Hematopoietic multipotent progenitor cell treated with erythropoietin and hydrocortisone succinate and interleukin-3 and kit ligand, for 6 days (in vitro differentiated cells): ENCODE measurements around the gene MAG.

Experiments
- DNase-seq: peaks from one replicate; pipeline ENCODE4 v3.0.0-alpha.2; 2015

MAG gene, protein sequence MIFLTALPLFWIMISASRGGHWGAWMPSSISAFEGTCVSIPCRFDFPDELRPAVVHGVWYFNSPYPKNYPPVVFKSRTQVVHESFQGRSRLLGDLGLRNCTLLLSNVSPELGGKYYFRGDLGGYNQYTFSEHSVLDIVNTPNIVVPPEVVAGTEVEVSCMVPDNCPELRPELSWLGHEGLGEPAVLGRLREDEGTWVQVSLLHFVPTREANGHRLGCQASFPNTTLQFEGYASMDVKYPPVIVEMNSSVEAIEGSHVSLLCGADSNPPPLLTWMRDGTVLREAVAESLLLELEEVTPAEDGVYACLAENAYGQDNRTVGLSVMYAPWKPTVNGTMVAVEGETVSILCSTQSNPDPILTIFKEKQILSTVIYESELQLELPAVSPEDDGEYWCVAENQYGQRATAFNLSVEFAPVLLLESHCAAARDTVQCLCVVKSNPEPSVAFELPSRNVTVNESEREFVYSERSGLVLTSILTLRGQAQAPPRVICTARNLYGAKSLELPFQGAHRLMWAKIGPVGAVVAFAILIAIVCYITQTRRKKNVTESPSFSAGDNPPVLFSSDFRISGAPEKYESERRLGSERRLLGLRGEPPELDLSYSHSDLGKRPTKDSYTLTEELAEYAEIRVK

DNA sequence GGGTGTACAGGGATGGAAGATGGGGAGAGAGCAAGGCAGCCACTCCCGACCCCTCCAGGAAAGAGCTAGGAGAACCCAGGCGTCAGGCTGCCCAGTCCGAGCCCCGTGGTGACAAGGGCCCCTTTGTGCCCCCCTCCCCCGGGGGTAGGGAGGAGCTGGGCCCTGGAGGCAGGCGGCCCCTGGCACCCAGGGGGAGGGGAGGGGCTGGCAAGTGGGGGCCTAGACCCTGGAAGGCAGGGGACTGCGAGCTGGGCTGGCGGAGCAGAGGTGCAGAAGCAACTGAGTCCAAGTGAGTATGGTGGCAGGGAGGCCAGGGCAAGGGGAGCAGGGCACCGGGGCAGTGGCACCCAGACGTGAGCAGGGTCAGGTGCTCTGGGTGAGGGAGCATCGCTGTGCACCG lies at the start of gene MAG:
MAG (plus strand) TSS at position 246 of the 400 bp plus-strand sequence. CDS start 3,248 bp downstream, outside the sequence.
- DNase-seq = no peak

DNA sequence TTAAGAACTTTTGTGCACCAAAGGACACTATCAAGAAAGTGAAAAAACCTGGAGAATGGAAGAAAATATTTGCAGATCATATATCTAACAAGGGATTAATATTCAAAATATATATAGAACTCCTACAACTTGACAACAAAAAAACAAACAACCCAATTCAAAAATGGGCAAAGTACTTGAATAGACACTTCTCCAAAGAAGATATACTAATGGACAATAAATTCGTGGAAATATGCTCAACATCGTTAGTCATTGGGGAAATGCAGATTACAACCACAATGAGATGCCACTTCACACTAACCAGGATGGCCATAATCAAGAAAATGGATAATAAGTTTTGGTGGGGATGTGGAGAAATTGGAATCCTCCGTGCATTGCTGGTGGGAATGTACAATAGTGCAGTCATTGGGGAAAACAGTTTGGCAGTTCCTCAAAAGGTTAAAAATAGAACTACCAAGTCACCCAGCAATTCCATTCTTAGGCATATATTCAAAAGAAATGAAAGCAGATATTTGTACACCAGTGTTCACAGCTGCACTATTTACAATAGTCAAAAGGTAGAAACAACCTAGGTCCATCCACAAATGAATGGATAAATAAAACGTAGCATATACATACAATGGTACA lies 45.4 kb upstream of the MAG start:
- DNase-seq = no peak

DNA sequence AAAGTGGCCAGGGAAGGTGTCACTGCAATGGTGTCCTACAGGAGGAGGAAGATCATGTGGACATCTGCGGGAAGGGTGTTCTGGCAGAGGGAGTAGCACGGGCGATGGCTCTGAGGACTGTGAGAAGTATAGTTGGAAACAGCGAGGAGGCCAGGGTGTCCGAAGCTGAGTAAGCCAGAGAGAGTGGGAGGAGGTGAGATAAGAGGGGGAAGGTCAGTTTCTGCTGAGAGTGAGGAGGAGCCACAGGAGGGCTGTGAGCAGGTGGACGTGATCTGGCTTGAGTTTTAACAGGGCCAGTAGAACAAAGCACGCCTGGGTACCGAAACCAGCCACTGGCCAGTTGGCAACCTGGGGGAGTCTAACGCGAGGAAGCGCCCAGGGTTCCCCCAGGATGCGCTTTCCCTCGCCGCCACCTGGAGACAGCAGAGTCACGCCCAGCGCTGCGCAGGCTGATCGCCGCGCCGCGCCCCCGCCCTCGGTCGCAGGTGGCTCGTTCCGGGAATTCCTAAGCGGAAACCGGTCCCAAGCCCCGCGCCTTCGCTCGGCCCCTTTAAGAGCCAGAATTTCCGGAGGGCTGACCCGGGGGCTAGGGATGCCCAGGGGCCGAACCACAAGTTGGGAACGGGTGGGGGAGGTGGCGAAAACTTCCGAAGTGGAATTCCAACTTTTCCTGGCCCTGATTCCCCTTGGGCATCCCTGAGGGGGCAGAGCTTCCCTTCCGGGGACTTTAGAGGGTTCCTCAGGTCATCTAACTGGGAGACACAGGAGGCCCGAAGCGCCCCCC lies 44.2 kb upstream of the MAG start:
- no peak for DNase-seq

DNA sequence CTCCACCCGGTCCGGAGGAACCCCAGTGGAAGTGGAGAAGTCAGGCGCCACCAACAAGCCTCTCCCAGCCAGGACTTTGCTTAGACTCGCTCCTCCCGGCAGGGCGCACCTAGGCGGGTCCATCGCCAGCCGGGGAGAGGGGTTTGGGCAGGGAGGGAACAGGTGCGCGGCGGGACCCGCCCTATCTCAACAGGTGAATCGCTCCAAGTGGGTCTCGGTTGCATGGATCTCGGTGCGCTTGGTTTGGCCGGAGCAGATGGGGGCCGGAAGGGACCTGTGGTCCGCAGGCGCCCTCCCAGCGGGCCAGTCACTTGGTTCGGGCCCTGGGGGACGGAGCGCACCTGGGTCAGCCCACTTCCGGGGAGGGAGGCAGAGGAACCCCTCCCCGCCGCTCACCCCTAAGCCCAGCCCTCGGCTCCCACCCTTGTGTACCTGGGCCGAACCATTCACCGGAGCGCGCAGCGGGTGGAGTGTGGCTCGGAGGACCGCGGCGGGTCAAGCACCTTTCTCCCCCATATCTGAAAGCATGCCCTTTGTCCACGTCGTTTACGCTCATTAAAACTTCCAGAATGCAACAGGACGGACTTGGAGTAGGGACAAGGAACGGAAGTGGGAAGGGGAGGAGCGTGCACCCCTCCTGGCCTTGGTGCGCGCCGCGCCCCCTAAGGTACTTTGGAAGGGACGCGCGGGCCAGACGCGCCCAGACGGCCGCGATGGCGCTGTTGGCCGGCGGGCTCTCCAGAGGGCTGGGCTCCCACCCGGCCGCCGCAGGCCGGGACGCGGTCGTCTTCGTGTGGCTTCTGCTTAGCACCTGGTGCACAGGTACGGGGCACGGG lies 43.4 kb upstream of the MAG start, which contains the start of gene LSR:
LSR (plus strand) TSS at position 693 of the 836 bp plus-strand sequence; CDS start at position 714, 21 bp downstream.
- no peak for DNase-seq

DNA sequence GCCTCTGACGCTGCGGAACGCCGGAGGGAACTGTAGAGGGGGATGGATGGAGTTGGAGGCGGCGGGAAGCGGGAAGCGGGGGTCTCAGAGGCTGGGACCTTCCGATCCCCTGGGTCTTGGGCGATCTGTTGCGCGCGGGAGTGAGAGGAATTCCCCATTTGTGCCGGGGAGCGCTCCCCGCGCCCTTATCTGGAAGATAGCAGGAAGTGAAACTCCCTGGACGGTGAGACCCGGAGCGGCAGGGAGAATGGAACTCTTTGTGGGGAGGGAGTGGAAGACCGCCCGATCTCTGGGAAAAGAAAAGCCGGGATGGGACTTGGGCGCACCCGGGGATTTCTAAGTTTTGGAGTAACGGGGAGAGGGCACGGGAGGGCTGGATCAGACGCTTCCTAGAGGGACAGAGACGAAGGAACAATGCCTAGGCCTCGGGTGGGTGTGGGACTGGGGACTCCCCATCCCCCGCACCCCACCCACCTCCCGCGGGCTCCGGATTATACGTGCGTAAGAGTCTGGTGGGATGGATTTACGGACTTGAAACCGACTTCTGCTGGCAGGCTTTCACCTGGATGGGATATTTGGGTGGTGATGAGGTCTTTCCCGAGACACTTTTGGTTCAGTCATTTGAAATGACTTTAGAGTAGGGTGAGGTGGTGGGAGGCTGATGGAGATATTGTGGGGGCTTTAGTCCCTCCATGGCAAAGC lies 42.7 kb upstream of the MAG start:
- no peak for DNase-seq

DNA sequence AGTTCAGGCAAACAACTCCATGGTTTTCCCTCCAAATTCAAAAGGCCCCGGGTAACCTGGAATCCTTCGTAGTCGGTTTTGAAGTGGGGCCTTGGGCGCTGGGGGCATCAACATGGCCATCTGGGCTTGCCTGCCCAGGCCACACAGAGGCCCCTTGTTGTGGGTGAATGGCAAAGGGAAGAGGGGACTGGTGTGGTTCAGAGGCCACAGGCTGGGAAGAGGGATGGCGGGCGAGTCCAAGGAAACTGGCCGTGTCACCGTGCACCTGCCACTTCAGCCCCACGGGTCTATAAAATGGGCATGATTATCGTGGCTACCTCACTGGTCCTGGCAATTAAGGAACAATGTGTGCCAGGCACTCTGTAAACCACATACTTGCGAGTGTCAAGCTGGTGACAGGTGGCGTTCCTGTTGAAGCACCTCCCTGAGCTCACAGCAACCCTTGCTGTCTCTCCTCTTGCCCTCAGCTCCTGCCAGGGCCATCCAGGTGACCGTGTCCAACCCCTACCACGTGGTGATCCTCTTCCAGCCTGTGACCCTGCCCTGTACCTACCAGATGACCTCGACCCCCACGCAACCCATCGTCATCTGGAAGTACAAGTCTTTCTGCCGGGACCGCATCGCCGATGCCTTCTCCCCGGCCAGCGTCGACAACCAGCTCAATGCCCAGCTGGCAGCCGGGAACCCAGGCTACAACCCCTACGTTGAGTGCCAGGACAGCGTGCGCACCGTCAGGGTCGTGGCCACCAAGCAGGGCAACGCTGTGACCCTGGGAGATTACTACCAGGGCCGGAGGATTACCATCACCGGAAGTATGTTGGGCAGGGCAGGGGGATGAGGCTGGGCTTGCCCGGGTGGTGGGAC lies 41.9 kb upstream of the MAG start:
- DNase-seq = no peak

DNA sequence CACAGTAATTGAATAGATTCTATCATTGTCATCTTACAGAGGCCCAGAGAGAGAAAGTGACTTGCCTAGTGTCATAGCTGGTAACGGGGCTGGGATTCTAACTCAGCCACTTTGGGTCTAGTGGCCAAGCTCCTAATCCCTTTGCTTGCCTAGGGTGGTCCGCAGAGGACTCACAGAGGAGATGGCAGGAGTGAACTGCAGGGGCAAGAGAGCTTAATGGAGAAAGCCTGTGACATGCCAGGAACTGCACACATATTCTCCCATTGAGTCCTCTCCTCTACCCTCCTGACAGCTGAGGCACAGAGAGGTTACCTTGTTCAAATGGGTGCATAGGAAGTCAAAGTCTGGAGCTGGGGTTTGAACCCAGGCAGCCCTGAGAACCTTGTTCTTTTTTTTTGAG lies 40.5 kb upstream of the MAG start:
- no peak for DNase-seq

DNA sequence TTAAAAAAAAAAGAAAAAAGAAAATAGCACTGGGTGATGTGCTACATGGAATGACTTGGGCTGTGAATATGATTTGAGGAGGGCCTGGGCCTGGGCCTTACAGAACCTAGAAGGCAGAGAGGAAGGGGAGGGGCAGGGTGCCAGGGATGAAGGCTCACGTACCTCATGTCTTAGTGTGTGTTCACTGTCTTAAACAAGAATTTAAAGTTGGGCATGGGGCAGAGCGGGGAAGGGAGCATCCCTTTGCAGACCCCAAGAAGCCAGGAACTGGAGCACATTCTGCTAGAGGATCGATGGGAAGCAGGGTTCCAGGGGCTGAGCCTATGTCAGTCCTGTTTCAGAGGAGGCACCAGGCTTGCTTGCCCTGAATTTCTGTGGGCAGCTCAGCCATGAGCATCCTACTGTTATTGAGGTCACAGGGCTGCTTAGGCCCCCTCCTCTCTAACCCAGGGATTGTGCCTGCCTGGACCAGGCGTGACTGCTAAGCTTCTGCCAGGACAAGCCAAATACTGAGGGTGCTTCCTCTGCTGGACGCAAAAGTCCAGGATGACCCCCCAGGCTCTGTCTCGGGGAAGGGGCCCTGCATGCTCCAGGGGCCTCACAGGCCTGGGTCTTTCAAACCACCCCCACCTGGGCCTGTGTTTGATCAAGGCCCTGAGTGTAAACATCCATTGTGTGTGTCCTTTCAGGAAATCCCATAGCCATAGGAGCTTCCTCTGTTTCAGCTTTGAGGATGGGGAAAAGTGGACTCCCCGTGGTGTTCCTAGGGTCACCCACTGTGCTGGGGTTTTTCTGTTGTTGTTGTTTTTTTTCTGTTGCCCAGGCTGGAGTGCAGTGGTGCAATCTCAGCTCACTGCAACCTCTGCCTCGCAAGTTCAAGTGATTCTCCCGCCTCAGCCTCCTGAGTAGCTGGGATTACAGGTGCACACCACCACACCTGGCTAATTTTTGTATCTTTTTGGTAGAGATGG lies 38.4 kb upstream of the MAG start:
- no peak for DNase-seq

DNA sequence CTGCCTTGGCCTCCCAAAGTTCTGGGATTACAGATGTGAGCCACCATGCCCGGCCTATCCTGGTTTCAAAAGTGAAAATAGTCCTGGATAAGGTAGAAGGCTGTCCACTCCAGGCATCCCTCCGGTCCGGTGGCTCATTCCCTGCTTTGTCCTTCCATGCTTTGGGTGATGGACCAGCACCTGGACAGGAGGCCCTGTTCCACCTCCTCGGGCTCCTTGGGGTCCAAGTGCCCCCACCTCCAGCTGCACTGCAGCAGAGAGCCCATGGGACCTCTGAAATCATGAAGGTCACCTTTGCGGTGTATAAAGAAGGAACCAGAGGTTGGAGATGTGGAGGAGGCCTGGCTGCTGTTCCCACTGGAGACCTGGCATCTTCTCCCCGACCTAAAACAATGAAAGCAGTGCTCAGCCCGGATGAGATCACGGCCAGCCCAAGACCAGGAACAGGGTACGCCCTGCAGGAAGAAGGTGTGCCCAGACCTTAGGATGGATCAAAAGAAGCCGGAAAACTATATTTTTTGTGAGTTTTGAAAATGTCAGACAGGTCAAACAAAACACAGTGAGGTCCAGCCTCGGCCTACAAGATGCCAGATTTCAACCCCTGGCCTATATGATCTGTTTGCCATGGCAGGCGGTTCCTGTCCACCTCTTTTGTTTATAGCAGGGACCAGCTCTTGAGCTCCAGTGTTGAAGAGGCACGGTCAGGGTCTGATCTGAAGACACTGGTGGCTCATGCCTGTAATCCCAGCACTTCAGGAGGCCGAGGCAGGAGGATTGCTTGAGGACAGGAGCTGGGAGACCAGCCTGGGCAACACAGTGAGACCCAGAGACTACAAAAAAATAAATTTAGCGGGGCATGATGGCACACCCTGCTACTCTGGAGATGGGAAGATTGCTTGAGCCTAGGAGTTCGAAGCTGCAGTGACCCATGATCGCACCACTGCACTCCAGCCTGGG lies 37.3 kb upstream of the MAG start:
- no peak for DNase-seq

DNA sequence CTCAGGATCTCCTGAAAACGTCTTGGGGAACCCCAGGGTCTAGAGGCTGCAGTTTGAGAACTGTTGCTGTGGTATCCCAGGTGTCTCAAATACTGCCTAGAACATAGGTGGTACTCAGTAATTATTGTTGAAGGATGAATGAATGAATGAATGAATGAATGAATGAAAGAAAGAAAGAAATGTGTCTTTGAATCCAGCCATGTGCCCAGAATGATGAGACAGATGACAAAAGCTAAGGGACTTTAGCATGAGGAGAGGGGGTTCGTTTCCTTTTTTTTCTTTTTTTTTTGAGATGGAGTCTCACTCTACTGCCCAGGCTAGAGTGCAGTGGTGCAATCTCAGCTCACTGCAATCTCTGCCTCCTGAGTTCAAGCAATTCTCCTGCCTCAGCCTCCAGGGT lies 35.4 kb upstream of the MAG start:
- DNase-seq = no peak

DNA sequence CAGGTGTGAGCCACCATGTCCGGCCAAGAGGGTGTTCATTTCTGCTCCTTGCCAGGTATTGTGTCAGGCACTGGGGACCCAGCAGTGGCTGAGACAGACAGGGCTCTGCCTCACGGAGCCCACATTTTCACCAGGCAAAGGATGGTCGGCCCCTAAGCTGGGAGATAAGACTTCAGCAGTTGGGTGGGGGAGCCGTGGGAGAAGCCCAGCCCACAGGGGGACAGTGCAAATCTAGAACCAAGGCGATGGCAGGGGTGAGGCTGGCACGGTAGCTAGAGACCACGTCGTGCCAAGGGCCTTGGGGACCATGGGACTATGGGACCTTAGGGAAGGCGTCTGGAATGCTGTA lies 34.9 kb upstream of the MAG start:
- DNase-seq = no peak

DNA sequence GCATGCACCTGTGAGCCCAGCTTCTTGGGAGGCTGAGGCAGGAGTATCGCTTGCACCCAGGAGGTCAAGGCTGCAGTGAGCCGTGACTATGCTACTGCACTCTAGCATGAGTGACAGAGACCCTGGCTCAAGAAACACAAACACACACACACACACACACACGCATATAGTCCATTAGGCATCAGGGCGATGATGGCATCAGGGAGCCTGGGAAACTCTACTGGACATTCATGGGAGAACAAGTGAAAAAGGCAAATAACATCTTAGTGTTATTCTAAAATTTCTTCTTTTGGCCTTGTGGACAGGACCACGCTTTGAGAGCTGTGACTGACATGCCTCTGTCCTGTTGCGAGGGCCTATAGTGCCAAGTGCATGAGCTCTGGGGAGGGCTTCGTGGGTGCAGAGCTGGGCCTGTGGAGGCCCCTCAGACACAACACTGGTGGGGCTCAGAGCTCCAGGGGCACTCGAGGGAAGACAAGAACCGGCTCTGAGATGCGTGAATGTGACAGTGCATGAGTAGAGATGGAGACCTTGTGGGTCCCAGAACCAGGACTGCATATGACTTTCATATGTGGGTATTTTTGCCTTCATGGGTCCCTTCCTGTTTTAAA lies 31.2 kb upstream of the MAG start:
- no peak for DNase-seq

DNA sequence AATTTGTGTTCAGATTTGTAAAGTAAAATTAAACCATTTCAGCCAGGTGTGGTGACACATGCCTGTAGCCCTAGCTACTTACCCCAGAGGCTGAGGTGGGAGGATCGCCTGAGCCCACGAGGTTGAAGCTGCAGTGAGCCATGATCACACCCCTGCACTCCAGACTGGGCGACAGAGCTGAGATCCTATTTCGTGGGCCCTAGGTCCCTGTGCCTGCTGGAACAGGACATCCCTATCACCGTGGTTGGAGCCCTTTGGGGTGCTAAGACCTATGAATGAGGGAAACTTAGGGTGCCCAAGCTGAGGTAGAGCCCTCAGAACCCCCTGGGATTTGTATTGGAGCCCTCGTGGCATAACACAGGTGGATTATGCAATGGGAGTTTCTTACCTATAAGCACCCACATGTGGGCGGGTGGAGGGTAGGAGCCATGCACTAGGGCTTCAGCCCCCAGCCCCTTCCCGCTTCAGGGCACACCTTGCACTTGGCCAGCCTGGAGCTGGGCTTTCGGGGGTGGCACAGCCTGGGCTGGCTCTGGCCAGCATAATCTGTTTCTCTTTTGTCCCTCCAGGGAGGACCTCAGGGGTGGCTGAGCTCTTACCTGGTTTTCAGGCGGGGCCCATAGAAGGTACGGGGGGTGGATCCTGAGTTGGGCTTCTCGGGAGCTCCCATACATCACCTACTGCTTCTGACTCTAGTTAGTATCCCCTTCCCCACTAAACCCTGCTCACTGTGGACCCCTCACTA lies 30.4 kb upstream of the MAG start:
- DNase-seq = no peak

DNA sequence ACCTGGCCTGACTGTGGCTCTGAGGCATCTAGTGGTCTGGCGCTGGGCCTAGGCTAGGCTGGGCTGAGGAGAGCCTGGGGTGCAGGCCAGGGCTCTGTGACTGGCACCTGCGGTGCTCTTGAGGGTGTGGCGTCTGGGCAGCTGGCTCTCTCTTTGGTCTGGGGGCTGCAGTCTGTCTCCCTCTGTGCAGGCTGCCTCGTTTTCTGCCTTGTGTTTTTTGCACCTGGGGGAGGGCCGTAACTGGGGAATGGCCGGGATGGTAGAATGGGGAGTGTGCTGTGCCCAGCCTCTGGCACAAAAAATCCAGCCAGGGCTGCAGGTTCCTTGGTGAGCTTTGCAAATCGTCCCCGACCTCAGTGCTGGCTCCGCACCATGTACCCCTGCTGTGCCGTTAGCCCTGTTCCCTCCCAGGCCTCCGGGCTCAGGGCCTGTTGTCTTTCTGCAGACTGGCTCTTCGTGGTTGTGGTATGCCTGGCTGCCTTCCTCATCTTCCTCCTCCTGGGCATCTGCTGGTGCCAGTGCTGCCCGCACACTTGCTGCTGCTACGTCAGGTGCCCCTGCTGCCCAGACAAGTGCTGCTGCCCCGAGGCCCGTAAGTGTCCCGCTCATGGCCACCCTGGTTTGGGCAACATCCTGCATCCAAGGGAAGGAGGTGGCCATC lies 29.7 kb upstream of the MAG start:
- DNase-seq = no peak

DNA sequence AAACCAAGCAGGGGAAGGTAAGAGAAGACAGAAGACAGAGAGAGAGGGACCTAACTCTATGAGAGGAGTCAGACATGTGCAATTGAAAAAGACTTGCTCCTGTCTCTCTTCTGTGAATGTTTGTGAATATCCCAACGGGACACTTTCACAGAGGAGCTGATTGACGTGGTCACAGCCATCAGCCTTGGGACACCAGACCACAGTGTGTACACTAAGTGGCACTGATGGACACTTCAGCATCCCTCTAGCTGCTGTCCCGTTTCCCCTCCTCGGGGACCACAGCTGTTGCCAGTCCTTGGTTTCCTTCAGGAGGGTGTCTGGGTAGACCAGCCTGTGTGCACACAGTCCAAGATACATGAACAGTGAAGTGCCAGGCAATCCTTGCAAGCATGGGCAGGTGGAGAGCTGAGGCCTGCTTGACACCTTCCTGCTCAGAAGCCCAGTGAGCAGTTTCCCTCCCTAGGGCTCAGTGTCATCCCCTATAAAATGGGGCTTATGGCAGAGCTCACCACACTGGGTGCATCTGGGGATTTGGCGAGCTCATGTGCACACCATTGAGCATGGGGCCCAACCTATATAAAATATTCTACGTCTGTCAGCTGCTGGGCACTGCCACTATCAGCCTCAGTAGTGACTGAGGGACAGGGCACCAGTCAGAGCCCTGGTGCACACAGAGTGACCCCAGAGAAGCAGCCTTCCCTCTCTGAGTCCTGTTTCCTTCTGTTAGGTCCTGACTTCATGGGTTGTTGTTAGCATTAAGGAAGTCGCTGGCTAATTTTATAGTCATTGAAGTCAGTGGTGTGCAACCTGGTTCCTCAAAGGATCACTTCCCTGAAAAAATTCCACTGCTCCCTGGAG lies 27.5 kb upstream of the MAG start:
- DNase-seq = peak; percentile 40
